Endodermal cell (in vitro differentiated cells): ENCODE measurements around the gene CD8A. TPM values are rescaled to one million over a fixed set of nuclear protein-coding genes. Genes with fewer than 3 reads are reported as not detected.

Experiments
- DNase-seq: peaks from one replicate; pipeline ENCODE4 v3.0.0-alpha.2; 2017
- H3K27ac ChIP-seq: 2 replicates; pipeline ENCODE4 v1.5.1; 2013; ENCODE audit warnings: mild to moderate bottlenecking, low read depth, low read length, moderate library complexity
- H3K27me3 ChIP-seq: 2 replicates; pipeline ENCODE4 v1.6.1; 2013; ENCODE audit warnings: mild to moderate bottlenecking, low read length, moderate library complexity; ENCODE audit not compliant: insufficient read depth, control insufficient read depth, poor library complexity, severe bottlenecking
- H3K36me3 ChIP-seq: 2 replicates; pipeline ENCODE4 v1.7.0; 2013; ENCODE audit warnings: mild to moderate bottlenecking, low read length, moderate library complexity; ENCODE audit not compliant: control insufficient read depth, insufficient read depth
- H3K4me1 ChIP-seq: one replicate; pipeline ENCODE4 v1.7.0; 2013; ENCODE audit warnings: low read length; ENCODE audit not compliant: control insufficient read depth, insufficient read depth
- H3K4me3 ChIP-seq: 2 replicates; pipeline ENCODE4 v1.5.1; 2013; ENCODE audit warnings: mild to moderate bottlenecking, low read length, moderate library complexity
- H3K9ac ChIP-seq: 2 replicates; pipeline ENCODE4 v1.6.1; 2013; ENCODE audit warnings: mild to moderate bottlenecking, low read length, moderate library complexity; ENCODE audit not compliant: poor library complexity, severe bottlenecking; ENCODE audit errors: extremely low read depth
- H3K9me3 ChIP-seq: 2 replicates; pipeline ENCODE4 v1.6.1; 2013; ENCODE audit warnings: mild to moderate bottlenecking, low read length, moderate library complexity; ENCODE audit not compliant: control insufficient read depth
- H3K27ac Mint-ChIP-seq: 2 replicates; pipeline ENCODE4 v1.8.0; 2020; ENCODE audit warnings: mixed read lengths
- H3K27me3 Mint-ChIP-seq: 2 replicates; pipeline ENCODE4 v1.8.0; 2021; ENCODE audit warnings: mild to moderate bottlenecking, mixed read lengths; ENCODE audit not compliant: insufficient read depth
- H3K36me3 Mint-ChIP-seq: 2 replicates; pipeline ENCODE4 v1.8.0; 2020; ENCODE audit warnings: low read depth, mixed read lengths
- H3K4me1 Mint-ChIP-seq: 2 replicates; pipeline ENCODE4 v1.8.0; 2020; ENCODE audit warnings: mixed read lengths
- H3K4me3 Mint-ChIP-seq: 2 replicates; pipeline ENCODE4 v1.8.0; 2020; ENCODE audit warnings: mild to moderate bottlenecking, moderate library complexity, mixed read lengths
- H3K9me3 Mint-ChIP-seq: 2 replicates; pipeline ENCODE4 v1.8.0; 2020; ENCODE audit warnings: mild to moderate bottlenecking, mixed read lengths
- WGBS, 2 experiments: methylation state at CpG; one replicate each; pipeline versions ENCODE4 v1.1.5 to v1.1.7; 2013; ENCODE audit warnings: missing lambda C conversion rate in 2 of 2, mixed read lengths in 1 of 2; ENCODE audit not compliant: insufficient coverage in 1 of 2, insufficient read length in 1 of 2; 5-methylcytosine and 5-hydroxymethylcytosine counted together
- total RNA-seq, 2 donors: library from RNA; stranded (reverse); fragmentation: NEBNext Ultra II Directional in 1 of 2; extraction: Animal tissue kit (Norgen Biotek cat#: 25700) in 1 of 2; gene quantifications; 2 replicates in 1 of 2; 3 replicates in 1 of 2; pipeline ENCODE4 v1.2.1, GENCODE V29; 2021
- TF ChIP-seq, protein P1 (sequence below): fragments of 200-600 bp; sonication (generic); conservative IDR thresholded peaks from 2 replicates; pipeline ENCODE4 v1.5.0; 2021; ENCODE audit warnings: antibody characterized with exemption, mild to moderate bottlenecking

CD8A gene
- total RNA-seq, 2 donors from 2014 or later = 0.18 TPM; not detected in 1

DNA sequence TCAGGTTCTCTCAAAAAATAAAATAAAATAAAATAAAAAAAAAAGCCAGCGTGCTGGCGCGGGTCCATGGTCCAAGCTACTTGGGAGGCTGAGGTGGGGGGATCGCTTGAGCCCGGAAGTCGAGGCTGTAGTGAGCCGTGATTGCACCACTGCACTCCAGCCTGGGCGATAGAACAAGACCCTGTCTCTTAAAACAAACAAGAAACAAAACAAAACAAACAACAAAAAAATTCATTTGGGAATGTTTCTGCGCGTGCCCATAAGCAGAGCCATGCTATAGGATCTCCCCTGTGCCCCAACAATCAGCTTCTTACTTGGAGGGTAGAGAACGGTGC lies 16.4 kb upstream of the CD8A start:
- 60 to 63% methylated on average over 1 to 11 of the region's 11 CpGs for WGBS, 2 experiments
- no peak overlapping the region for H3K9ac ChIP-seq
- no peaks in the 10 kb centered on the region for H3K4me1 ChIP-seq

DNA sequence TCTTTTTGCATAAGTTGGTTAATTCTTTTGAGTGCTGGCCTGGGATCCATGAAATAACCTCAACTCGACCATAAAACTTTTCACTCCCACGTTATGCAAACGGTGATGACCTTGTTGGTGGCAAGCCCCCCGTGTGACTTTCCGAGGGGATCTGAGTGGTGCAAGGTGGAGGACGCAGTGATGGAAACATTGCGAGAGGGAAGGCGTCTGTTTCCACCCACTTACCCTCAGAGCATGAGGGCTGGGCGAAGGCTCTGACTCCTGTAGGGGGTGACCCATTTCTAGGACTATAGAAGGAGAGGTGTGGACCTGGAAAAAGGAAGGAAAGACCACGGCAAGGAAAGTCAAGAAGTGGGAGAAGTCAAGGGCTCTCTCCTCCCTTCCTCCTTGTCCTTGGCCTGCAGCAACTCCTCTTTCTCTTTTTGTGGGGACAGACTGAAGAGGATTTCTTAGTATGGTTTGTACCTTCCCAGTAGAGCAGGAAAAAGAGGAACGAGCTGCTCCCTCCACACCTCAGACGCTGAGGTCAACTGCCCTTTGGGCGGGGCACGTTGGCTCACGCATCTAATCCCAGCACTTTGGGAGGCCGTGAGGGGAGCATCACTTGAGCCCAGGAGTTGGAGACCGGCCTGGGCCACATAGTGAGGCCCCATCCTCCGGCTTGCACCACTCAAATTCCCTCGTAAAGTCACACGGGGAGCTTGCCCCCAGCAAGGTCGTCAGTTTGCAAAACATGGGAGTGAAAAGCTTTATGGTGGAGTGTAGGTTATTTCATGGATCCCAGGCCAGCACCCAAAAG lies 15.5 kb upstream of the CD8A start:
- Mint-ChIP-seq H3K36me3 (no peaks in the 10 kb centered on the region), H3K27ac (no peak overlapping the region), H3K27me3 (peaks cover 37% of the 10 kb centered on the region), H3K9me3 (no peaks in the 10 kb centered on the region), H3K4me3 (no peak overlapping the region), H3K4me1 (peaks cover 4% of the 10 kb centered on the region)
- peaks cover 28% of the 10 kb centered on the region for H3K27me3 ChIP-seq
- H3K4me3 ChIP-seq = no peak overlapping the region
- TF ChIP-seq, protein P1, sequence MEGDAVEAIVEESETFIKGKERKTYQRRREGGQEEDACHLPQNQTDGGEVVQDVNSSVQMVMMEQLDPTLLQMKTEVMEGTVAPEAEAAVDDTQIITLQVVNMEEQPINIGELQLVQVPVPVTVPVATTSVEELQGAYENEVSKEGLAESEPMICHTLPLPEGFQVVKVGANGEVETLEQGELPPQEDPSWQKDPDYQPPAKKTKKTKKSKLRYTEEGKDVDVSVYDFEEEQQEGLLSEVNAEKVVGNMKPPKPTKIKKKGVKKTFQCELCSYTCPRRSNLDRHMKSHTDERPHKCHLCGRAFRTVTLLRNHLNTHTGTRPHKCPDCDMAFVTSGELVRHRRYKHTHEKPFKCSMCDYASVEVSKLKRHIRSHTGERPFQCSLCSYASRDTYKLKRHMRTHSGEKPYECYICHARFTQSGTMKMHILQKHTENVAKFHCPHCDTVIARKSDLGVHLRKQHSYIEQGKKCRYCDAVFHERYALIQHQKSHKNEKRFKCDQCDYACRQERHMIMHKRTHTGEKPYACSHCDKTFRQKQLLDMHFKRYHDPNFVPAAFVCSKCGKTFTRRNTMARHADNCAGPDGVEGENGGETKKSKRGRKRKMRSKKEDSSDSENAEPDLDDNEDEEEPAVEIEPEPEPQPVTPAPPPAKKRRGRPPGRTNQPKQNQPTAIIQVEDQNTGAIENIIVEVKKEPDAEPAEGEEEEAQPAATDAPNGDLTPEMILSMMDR = no peak
- H3K9ac ChIP-seq = no peak overlapping the region
- H3K27ac ChIP-seq = no peak overlapping the region
- no peaks in the 10 kb centered on the region for H3K9me3 ChIP-seq
- no peak for DNase-seq
- H3K36me3 ChIP-seq = no peaks in the 10 kb centered on the region
- WGBS, 2 experiments = 89 to 92% methylated on average over 13 to 21 of the region's 21 CpGs
- H3K4me1 ChIP-seq = no peaks in the 10 kb centered on the region

More for the DNA sequence above, 16.4 kb upstream of the CD8A start:
- Mint-ChIP-seq H3K27me3 (peaks cover 37% of the 10 kb centered on the region), H3K27ac (no peak overlapping the region), H3K4me1 (peaks cover 4% of the 10 kb centered on the region), H3K9me3 (no peaks in the 10 kb centered on the region), H3K4me3 (peak overlapping the region; percentile 74), H3K36me3 (no peaks in the 10 kb centered on the region)
- Histone ChIP-seq H3K36me3 (no peaks in the 10 kb centered on the region), H3K9me3 (no peaks in the 10 kb centered on the region), H3K27ac (no peak overlapping the region), H3K4me3 (peak overlapping the region; percentile 80), H3K27me3 (peaks cover 28% of the 10 kb centered on the region)
- TF ChIP-seq, protein P1 = no peak
- DNase-seq = no peak

DNA sequence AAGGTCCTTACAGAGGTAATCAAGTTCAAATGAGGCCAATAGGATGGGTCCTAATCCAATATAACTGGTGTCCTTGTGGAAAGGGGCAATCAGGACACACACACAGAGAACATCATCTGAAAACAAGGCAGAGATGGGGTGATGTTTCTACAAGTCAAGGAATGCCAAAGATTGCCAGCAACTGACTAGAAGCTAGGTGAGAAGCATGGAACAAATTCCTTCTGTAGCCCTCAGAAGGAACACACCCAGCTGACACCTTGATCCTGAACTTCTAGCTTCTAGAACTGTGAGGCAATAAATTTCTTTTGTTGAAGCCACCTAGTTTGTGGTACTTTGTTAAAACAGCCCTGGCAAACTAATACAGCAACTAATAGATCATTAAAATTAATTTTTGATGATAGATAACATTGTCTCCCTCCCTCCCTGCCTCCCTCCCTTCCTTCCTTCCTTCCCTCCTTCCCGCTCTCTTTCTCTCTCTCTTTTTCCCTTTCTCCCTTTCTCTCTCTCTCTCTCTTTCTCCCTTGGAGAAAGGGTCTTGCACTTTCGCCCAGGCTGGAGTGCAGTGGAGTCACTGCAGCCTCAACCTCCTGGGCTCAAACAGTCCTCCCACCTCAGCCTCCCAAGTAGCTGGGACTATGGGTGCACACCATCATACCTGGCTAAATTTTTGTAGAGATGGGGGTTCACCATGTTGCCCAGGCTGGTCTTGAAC lies 10.3 kb upstream of the CD8A start:
- WGBS, 2 experiments = 93 to 100% methylated on average over 1 to 2 of the region's 2 CpGs
- Mint-ChIP-seq H3K27ac (no peak overlapping the region), H3K36me3 (no peaks in the 10 kb centered on the region), H3K4me3 (no peak overlapping the region), H3K4me1 (no peaks in the 10 kb centered on the region), H3K27me3 (peaks cover 22% of the 10 kb centered on the region), H3K9me3 (peaks cover 16% of the 10 kb centered on the region)
- Histone ChIP-seq H3K4me3 (no peak overlapping the region), H3K27me3 (peaks cover 12% of the 10 kb centered on the region), H3K27ac (no peak overlapping the region), H3K4me1 (no peaks in the 10 kb centered on the region), H3K9ac (no peak overlapping the region), H3K36me3 (no peaks in the 10 kb centered on the region), H3K9me3 (peaks cover 20% of the 10 kb centered on the region)
- TF ChIP-seq, protein P1 = no peak
- no peak for DNase-seq
